G401 (cell line): ENCODE results near the gene GPC3. TPM values are rescaled to one million over a fixed set of nuclear protein-coding genes. Genes with fewer than 3 reads are reported as not detected.
"Not testable (repeated sequence)": the region's sequence is repeated elsewhere in the genome, so short reads cannot be mapped to it uniquely, and the experiment has no call there.

Experiments
- DNase-seq: peaks from one replicate; pipeline ENCODE4 v3.0.0-alpha.2; 2015; ENCODE audit warnings: low spot score
- in situ Hi-C: cut with HindIII; loops from 2 replicates; pipeline ENCODE4 v1.10.0; 2016; ENCODE audit warnings: low sequenced_read_pairs, mixed read lengths
- total RNA-seq: library from RNA; depleted of rRNA; stranded (reverse); fragments of >200 nt; shearing (Covaris generic); gene quantifications from 2 replicates; pipeline ENCODE4 v1.2.3, GENCODE V29; 2014; rRNA removed

Gene GPC3
- total RNA-seq, result 730 and 743 TPM in 2 replicates

GRCh38 chrX:133985164-133985966, at the start of gene GPC3:
Gene GPC3 (minus strand): TSS chrX:133985594.
- peak; percentile 18 for DNase-seq

GRCh38 chrX:134032441-134032840, 47.0 kb upstream of the GPC3 start:
- no peak for DNase-seq
- in situ Hi-C loops, result no loop called here

More at GRCh38 chrX:133985164-133985966, at the start of gene GPC3:
- in situ Hi-C loops, result no loop called here

GRCh38 chrX:134026565-134027311, 41.3 kb upstream of the GPC3 start:
- in situ Hi-C loops, result no loop called here
- peak; percentile 47 for DNase-seq

- in situ Hi-C loops, result no loop called here
- DNase-seq, result peak; percentile 9
These were observed 40.7 kb upstream of the GPC3 start for GRCh38 chrX:134025986-134026545.

GRCh38 chrX:134024686-134025377, 39.4 kb upstream of the GPC3 start:
- DNase-seq, result no peak
- in situ Hi-C loops, result no loop called here

- in situ Hi-C loops, result no loop called here
These were observed 38.5 kb upstream of the GPC3 start for GRCh38 chrX:134023851-134024281.

GRCh38 chrX:134020910-134021309, 35.5 kb upstream of the GPC3 start:
- peak; percentile 11 for DNase-seq
- in situ Hi-C loops, result no loop called here

More at GRCh38 chrX:134023851-134024281, 38.5 kb upstream of the GPC3 start:
- DNase-seq, result no peak

- in situ Hi-C loops, result no loop called here
- DNase-seq, result no peak
These were observed 34.3 kb upstream of the GPC3 start for GRCh38 chrX:134019567-134020206.

- in situ Hi-C loops, DNase-seq: not testable (repeated sequence)
These were observed 30.9 kb upstream of the GPC3 start for GRCh38 chrX:134016309-134016708.

- DNase-seq, in situ Hi-C loops: not testable (repeated sequence)
These were observed 30.1 kb upstream of the GPC3 start for GRCh38 chrX:134015510-134015909.

GRCh38 chrX:134013524-134013923, 28.1 kb upstream of the GPC3 start:
- no peak for DNase-seq
- in situ Hi-C loops, result no loop called here

GRCh38 chrX:134013092-134013497, 27.7 kb upstream of the GPC3 start:
- in situ Hi-C loops, result no loop called here
- DNase-seq, result no peak

- in situ Hi-C loops, result no loop called here
- DNase-seq, result no peak
These were observed 25.3 kb upstream of the GPC3 start for GRCh38 chrX:134010690-134011089.

- no peak for DNase-seq
- in situ Hi-C loops, result no loop called here
These were observed 22.3 kb upstream of the GPC3 start for GRCh38 chrX:134007716-134008115.

GRCh38 chrX:134006484-134007161, 21.2 kb upstream of the GPC3 start:
- DNase-seq, result no peak
- in situ Hi-C loops, result no loop called here

GRCh38 chrX:134004084-134004483, 18.7 kb upstream of the GPC3 start:
- DNase-seq, result no peak
- in situ Hi-C loops, result no loop called here

- in situ Hi-C loops, result no loop called here
- no peak for DNase-seq
These were observed 17.7 kb upstream of the GPC3 start for GRCh38 chrX:134002921-134003615.
